NCI-H226 (cell line): Measurements from ENCODE around the gene THG1L.

Source experiments
- DNase-seq: peaks from one replicate; pipeline ENCODE4 v3.0.0-alpha.2; 2015

THG1L gene

GRCh38 chr5:157761690-157762621 lies 30.7 kb downstream of the THG1L start:
- DNase-seq: peak; percentile 9

- no peak for DNase-seq
Measured at GRCh38 chr5:157764531-157764930, 33.3 kb downstream of the THG1L start.

GRCh38 chr5:157766442-157766841 lies 35.2 kb downstream of the THG1L start:
- DNase-seq: no peak

DNA sequence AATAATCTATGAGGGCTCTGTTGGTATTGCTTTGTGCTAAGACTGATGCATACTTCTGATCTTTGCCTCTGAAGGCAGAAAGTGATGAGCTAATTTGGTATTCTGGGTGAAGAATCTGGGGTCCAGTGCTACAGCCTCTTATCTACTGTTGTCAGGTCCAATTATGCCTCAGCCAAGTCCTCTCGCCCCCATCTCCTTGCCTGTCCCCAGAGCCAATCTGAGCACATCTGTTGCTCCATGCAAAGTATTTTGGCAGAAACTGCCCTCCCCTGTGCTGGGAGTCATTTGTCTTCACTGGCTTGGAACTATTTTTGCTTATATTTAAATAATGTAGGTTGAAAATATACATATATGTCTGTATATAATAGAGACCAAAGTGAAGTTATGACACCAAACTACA lies 35.7 kb downstream of the THG1L start:
- DNase-seq: no peak

DNA sequence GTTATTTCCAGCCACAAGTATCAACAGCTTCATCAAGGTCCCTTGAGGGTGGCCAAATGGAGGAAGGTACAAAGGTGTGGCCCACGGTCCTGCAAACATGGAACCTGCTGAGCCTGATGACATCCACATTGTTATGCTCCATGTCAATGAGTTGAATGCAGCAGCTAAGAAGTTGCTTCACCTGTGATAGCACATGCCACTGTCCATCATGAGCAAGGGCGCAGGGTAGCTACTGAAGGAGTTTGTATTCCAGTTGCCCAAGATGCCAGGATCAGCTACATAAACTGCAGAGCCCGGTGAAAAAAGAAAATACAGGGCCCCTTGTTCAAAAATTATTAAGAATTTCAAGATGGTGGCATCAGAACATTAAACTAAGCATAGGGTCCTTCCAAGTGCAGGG lies 36.5 kb downstream of the THG1L start:
- DNase-seq: no peak

- DNase-seq: no peak
Measured at GRCh38 chr5:157770665-157771064, 39.4 kb downstream of the THG1L start.

GRCh38 chr5:157772127-157772526 lies 40.9 kb downstream of the THG1L start:
- DNase-seq: no peak

DNA sequence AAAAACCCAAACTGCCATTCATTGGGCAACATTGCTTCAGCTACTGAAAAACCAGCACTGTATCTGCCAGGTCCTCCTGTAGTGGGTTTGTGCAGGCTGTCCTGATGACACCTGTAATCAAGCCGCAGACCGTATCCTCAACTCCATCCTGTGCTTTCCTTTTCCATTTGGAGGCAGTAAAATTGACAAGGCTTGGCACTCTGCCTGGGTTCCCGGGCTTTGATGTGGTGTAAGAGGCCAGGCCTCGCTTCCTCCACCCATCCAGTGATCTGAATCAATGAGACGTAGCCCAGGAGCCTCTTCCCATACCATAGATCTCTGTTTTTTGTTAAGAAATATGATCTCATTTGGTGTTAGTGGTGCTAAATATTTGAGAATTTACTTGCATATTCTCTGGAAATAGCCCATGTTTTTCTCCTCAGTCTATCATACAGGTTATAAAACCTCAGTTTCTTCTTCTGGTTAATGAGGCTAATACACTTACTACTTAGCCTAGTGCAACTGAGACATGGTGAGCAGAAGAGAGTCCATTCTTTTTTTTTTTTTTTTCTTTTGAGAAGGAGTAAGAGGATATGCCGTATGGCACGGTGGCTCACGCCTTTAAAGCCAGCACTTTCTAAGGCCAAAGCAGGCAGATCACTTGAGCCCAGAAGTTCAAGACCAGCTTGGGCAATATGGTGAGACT lies 47.0 kb downstream of the THG1L start:
- no peak for DNase-seq

DNA sequence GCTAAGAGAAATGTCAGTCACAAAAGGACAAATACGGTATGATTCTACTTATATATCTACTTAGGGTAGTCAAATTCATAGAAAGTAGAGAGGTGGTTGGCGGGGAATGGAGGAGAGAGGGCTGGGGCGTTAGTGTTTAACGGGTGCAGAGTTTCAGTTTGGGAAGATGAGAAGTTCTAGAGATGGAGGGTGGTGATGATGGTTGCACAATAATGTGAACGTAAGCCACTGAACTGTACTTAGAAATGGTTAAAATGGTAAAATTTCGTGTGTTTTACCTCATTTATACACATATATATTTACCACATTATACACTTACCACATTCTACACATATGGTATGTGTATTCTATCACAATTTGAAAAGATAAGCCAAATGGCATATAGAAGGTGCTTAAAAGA lies 48.0 kb downstream of the THG1L start:
- DNase-seq: no peak

GRCh38 chr5:157785801-157786200 lies 54.6 kb downstream of the THG1L start:
- DNase-seq: no peak
